Vagina (tissue), 2 donors: ENCODE data around the gene RPS6KA5.
A peak's percentile ranks its signal among the peaks of the same experiment; 100 is the strongest.

Experiments
- POLR2A ChIP-seq, 2 donors: fragments of 450-650 bp; IDR thresholded peaks; one replicate each; pipeline ENCODE4 v1.6.1; 2017; ENCODE audit warnings: antibody characterized with exemption in 2 of 2, mild to moderate bottlenecking in 2 of 2, moderate library complexity in 2 of 2
- POLR2AphosphoS5 ChIP-seq, 2 donors: sonication (generic); formaldehyde crosslinking; IDR thresholded peaks; one replicate each; pipeline ENCODE4 v1.9.0; 2017; ENCODE audit warnings: antibody characterized with exemption in 2 of 2, mild to moderate bottlenecking in 2 of 2, low read depth in 1 of 2; ENCODE audit not compliant: insufficient read depth in 1 of 2
- TF ChIP-seq, protein P1 (sequence below), 3 experiments: fragments of 450-650 bp in 2 of 3; fragments of 200-600 bp in 1 of 3; sonication (generic) in 1 of 3; IDR thresholded peaks; one replicate each; pipeline ENCODE4 v1.5.1; 2017 to 2019; ENCODE audit warnings: antibody characterized with exemption in 3 of 3, mild to moderate bottlenecking in 2 of 3, moderate library complexity in 2 of 3

GRCh38 chr14:91060351-91061055 lies at the start of gene RPS6KA5:
- TF ChIP-seq POLR2A (IDR thresholded peaks at IDR 0.05) (peak in 1 of 2 donors; percentile 74), POLR2AphosphoS5 (IDR thresholded peaks at IDR 0.05; ENCODE audit: insufficient read depth in 1 of 2, low read depth in 1 of 2) (peak; percentile 93 to 99)
- TF ChIP-seq, protein P1, sequence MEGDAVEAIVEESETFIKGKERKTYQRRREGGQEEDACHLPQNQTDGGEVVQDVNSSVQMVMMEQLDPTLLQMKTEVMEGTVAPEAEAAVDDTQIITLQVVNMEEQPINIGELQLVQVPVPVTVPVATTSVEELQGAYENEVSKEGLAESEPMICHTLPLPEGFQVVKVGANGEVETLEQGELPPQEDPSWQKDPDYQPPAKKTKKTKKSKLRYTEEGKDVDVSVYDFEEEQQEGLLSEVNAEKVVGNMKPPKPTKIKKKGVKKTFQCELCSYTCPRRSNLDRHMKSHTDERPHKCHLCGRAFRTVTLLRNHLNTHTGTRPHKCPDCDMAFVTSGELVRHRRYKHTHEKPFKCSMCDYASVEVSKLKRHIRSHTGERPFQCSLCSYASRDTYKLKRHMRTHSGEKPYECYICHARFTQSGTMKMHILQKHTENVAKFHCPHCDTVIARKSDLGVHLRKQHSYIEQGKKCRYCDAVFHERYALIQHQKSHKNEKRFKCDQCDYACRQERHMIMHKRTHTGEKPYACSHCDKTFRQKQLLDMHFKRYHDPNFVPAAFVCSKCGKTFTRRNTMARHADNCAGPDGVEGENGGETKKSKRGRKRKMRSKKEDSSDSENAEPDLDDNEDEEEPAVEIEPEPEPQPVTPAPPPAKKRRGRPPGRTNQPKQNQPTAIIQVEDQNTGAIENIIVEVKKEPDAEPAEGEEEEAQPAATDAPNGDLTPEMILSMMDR (IDR thresholded peaks at IDR 0.05), result peak in 2 of 3 experiments; percentile 23 to 45
